Activated T-cell treated with anti-CD3 and anti-CD28 coated beads, Interleukin-2, amount 50 U/mL, for 4 hours (primary cell): ENCODE measurements around the gene OSBPL6. TPM values are rescaled to one million over a fixed set of nuclear protein-coding genes. Genes with fewer than 3 reads are reported as not detected.

ENCODE experiments used
- total RNA-seq, 3 donors: library from RNA; stranded (reverse); gene quantifications; one replicate each; pipeline ENCODE4 v1.2.1, GENCODE V29; 2021

The OSBPL6 gene
- total RNA-seq, 3 donors from 2014 or later = 0.28 to 0.53 (median 0.30) TPM

Other genes with a start within 250 kb of the OSBPL6 start
- not detected for gene PDE11A, start 121.7 kb upstream of the OSBPL6 start, total RNA-seq
- 10 to 100 TPM; 14.3 to 18.6 (median 14.9) TPM for gene RBM45, start 82.1 kb upstream of the OSBPL6 start, total RNA-seq